Thyroid gland (tissue), 4 donors: Measurements from ENCODE around the gene CCDC74A.
"Not testable (repeated sequence)": the region's sequence is repeated elsewhere in the genome, so short reads cannot be mapped to it uniquely, and the experiment has no call there.

Source experiments
- POLR2A ChIP-seq, 2 donors: fragments of 450-650 bp; IDR thresholded peaks; one replicate each; pipeline ENCODE4 v1.6.1; 2017; ENCODE audit warnings: antibody characterized with exemption in 2 of 2, mild to moderate bottlenecking in 2 of 2, moderate library complexity in 1 of 2
- TF ChIP-seq, protein P1 (sequence below), 6 experiments: fragments of 200-600 bp in 3 of 6; fragments of 450-650 bp in 3 of 6; sonication (generic) in 3 of 6; IDR thresholded peaks; one replicate each; pipeline ENCODE4 v1.5.1; 2016 to 2019; ENCODE audit warnings: antibody characterized with exemption in 6 of 6, mild to moderate bottlenecking in 2 of 6, inconsistent platforms in 1 of 6, moderate library complexity in 1 of 6

GRCh38 chr2:131498321-131498973 lies 29.2 kb upstream of the CCDC74A start:
- TF ChIP-seq, protein P1, sequence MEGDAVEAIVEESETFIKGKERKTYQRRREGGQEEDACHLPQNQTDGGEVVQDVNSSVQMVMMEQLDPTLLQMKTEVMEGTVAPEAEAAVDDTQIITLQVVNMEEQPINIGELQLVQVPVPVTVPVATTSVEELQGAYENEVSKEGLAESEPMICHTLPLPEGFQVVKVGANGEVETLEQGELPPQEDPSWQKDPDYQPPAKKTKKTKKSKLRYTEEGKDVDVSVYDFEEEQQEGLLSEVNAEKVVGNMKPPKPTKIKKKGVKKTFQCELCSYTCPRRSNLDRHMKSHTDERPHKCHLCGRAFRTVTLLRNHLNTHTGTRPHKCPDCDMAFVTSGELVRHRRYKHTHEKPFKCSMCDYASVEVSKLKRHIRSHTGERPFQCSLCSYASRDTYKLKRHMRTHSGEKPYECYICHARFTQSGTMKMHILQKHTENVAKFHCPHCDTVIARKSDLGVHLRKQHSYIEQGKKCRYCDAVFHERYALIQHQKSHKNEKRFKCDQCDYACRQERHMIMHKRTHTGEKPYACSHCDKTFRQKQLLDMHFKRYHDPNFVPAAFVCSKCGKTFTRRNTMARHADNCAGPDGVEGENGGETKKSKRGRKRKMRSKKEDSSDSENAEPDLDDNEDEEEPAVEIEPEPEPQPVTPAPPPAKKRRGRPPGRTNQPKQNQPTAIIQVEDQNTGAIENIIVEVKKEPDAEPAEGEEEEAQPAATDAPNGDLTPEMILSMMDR (IDR thresholded peaks at IDR 0.05): not testable (repeated sequence)
- TF ChIP-seq POLR2A (IDR thresholded peaks at IDR 0.05): not testable (repeated sequence)
